Sigmoid colon (tissue), 3 donors: ENCODE measurements around the gene KIAA0232.
"Not testable (repeated sequence)": the region's sequence is repeated elsewhere in the genome, so short reads cannot be mapped to it uniquely, and the experiment has no call there.

Experiments used
- POLR2A ChIP-seq, 2 donors: fragments of 450-650 bp; IDR thresholded peaks; one replicate each; pipeline ENCODE4 v1.6.1; 2016; ENCODE audit warnings: antibody characterized with exemption in 2 of 2, mild to moderate bottlenecking in 2 of 2, moderate library complexity in 2 of 2
- TF ChIP-seq, protein P1 (sequence below), 4 experiments: fragments of 450-650 bp in 3 of 4; fragments of 200-600 bp in 1 of 4; IDR thresholded peaks; one replicate each; pipeline ENCODE4 v1.5.1; 2016 to 2019; ENCODE audit warnings: antibody characterized with exemption in 4 of 4, mild to moderate bottlenecking in 3 of 4, moderate library complexity in 2 of 4

DNA sequence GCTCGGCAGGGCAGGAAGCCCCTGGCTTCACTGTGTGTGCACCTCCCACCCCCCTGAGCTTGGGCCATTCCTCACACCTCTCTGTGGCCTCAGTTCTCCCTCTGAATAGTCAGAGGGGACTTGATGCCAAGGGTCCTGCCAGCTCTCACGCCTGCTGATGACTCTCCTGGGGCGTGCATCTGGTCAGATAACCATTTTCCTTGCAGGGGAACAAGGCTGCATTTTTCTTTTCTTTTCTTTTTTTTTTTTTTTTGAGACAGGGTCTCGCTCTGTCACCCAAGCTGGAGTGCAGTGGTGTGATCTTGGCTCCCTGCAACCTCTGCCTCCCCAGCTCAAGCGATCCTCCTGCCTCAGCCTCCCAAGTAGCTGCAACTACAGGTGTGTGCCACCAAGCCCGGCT is 124.0 kb downstream of the KIAA0232 start:
- TF ChIP-seq, protein P1, sequence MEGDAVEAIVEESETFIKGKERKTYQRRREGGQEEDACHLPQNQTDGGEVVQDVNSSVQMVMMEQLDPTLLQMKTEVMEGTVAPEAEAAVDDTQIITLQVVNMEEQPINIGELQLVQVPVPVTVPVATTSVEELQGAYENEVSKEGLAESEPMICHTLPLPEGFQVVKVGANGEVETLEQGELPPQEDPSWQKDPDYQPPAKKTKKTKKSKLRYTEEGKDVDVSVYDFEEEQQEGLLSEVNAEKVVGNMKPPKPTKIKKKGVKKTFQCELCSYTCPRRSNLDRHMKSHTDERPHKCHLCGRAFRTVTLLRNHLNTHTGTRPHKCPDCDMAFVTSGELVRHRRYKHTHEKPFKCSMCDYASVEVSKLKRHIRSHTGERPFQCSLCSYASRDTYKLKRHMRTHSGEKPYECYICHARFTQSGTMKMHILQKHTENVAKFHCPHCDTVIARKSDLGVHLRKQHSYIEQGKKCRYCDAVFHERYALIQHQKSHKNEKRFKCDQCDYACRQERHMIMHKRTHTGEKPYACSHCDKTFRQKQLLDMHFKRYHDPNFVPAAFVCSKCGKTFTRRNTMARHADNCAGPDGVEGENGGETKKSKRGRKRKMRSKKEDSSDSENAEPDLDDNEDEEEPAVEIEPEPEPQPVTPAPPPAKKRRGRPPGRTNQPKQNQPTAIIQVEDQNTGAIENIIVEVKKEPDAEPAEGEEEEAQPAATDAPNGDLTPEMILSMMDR (IDR thresholded peaks at IDR 0.05) = not testable (repeated sequence)
- TF ChIP-seq POLR2A (IDR thresholded peaks at IDR 0.05) = not testable (repeated sequence)
